GM12875 (cell line): Measurements from ENCODE around the gene REXO1.

Experiments
- H3K4me3 ChIP-seq: one replicate; pipeline ENCODE4 v1.5.1; 2011; ENCODE audit warnings: low read depth, low read length, control low read depth
- TF ChIP-seq, protein P1 (sequence below): IDR thresholded peaks from 2 replicates; pipeline ENCODE4 v1.5.1; 2011; ENCODE audit warnings: low read depth, mild to moderate bottlenecking, control low read depth, inconsistent platforms, low read length, moderate library complexity, borderline replicate concordance; ENCODE audit not compliant: insufficient read depth

REXO1 gene

DNA sequence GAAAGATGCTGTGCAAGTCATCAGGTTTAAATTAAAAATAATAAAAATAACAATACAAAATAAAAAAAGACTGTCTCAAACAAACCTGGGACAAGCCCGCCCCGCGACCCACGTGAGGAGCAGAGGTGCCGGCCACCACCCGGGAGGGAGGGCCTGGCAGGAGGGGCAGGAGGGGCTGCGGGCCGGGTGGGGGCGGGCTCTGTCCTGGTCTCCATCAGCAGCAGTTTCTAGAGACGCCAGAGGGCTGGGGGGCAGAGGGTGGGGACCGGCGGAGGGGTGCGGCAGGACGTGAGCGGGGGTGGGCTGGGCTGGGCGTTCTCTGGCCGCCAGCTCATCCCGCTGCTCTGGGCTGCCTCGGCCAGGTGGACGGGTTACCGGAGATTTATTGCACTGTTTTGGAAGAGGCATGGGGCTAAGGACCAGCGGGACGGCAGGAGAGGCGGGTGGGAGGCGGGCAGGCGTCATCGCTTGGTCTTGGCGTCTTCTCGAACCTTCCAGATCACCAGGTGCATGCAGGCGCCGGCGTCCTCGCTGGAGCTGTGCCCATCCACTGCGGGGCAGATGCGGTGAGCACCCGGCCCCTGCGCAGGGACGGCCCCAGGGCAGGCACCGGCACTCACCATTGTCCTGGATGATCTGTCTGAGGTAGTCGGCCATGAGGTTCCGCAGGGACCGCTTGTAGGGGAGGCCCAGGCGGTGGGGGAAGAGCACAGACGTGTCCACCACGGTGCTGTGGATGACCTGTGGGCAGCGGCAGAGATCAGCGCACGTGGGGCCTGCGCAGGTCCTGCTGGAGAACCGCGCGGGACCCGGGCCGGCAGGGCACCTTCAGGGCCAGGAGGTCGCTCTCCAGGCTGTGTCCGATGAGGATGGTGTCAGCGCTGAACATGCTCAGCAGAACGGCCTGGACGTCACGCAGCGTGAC is 32.4 kb downstream of the REXO1 start:
- TF ChIP-seq, protein P1, sequence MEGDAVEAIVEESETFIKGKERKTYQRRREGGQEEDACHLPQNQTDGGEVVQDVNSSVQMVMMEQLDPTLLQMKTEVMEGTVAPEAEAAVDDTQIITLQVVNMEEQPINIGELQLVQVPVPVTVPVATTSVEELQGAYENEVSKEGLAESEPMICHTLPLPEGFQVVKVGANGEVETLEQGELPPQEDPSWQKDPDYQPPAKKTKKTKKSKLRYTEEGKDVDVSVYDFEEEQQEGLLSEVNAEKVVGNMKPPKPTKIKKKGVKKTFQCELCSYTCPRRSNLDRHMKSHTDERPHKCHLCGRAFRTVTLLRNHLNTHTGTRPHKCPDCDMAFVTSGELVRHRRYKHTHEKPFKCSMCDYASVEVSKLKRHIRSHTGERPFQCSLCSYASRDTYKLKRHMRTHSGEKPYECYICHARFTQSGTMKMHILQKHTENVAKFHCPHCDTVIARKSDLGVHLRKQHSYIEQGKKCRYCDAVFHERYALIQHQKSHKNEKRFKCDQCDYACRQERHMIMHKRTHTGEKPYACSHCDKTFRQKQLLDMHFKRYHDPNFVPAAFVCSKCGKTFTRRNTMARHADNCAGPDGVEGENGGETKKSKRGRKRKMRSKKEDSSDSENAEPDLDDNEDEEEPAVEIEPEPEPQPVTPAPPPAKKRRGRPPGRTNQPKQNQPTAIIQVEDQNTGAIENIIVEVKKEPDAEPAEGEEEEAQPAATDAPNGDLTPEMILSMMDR, result no peak
- no peak overlapping the region for H3K4me3 ChIP-seq

DNA sequence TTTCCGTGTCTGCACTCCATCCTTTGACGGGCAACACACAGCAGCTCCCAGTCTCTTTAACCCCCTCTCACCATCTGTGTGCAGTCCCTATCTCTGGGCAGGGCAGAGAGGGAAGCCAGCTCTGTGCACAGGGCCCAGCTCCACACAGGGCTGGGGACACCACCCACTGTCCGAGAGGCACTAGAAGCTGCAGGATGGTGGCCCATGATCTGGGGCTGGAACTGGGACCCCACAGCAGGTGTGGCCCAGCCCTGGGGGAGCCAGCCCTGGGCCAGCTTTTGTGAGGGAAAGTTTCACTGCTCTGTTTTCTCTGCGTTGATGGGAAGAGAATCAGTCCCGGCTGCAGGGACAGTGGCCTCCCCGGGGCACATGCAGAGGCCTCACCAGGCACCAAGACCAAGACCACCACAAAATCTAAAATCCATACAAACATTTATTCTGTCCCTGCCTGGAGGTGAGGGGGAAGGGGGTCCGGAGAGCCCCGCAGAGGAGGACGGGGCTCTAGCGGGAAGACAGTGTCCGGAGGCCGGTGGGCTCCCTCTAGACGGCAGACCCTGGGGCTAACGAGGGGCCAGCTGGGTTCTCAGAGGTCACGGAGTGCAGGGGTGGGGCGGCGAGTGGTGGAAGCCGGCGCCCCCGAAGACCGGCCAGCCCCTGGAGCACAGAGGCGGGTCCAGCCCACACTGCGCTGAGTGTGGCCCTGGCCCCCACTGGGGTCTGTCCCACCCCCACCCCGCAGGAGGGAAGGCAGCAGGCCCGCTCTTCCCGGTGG is 33.3 kb downstream of the REXO1 start:
- TF ChIP-seq, protein P1, result no peak
- no peak overlapping the region for H3K4me3 ChIP-seq

DNA sequence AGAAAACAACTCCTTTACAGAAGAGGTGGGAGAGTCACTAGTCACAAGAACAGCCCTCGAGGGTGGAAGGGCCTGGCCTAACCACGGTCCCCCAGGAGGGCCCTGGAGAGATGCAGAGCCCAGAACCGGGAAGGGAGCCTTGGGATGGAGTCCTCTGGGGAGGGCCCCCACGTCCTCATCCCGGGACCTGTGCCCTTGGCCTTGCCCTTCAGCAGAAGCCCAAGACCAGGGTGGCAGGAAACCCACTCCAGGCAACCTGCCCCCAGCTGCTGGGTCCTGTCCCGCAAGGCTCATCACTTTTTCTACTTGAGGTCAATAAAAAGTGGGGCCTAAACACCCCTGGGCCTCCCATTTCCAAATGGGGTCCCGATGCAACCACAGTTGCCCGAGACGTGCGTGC is 33.9 kb downstream of the REXO1 start:
- TF ChIP-seq, protein P1, result no peak

DNA sequence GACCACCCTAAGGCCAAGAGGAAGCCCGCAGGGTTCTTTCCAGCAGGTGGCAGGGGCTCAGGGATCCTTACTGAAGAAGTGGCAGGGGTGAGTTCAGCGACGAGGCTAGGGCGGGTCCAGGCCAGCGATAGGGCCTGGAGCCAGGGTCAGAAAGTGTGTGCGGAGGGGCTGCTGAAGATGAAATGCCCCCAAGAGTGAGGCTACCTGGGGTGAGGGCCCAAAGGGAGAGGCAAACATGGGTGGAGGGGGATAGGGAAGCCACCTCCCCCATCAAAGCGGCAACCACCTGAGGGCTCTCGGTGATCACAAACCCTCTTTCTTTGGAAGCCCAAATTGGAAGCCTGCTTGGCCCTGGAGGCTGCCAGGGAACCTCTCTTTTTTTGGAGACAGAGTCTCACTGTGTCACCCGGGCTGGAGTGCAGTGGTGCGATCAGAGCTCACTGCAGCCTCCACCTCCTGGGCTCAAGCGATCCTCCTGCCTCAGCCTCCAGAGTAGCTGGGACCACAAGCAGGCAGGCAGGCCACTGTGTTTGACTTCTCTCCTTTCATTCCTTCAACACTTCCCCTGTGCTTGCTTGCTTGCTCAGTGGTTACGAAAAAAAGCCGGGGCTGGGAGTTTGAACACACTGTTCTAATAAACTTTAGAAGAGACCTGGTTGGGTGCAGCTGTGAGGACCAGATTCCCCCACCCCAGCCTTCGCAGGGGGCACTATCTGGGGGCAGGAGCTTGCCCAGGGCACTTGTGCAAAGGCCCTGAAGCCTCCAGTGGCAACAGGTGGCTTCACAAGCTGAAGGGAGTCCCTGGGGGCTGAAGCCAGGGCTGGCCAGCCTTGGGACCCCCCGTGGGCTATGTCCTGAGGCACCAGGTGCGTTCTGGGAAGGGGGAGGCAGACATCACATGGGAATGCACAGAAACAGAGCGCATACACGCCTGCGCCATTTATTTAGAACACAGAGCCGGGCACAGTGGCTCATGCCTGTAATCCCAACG is 34.8 kb downstream of the REXO1 start:
- H3K4me3 ChIP-seq, result peak overlapping the region; percentile 47
- TF ChIP-seq, protein P1, result no peak

More for the DNA sequence above, 33.9 kb downstream of the REXO1 start:
- H3K4me3 ChIP-seq, result no peak overlapping the region

DNA sequence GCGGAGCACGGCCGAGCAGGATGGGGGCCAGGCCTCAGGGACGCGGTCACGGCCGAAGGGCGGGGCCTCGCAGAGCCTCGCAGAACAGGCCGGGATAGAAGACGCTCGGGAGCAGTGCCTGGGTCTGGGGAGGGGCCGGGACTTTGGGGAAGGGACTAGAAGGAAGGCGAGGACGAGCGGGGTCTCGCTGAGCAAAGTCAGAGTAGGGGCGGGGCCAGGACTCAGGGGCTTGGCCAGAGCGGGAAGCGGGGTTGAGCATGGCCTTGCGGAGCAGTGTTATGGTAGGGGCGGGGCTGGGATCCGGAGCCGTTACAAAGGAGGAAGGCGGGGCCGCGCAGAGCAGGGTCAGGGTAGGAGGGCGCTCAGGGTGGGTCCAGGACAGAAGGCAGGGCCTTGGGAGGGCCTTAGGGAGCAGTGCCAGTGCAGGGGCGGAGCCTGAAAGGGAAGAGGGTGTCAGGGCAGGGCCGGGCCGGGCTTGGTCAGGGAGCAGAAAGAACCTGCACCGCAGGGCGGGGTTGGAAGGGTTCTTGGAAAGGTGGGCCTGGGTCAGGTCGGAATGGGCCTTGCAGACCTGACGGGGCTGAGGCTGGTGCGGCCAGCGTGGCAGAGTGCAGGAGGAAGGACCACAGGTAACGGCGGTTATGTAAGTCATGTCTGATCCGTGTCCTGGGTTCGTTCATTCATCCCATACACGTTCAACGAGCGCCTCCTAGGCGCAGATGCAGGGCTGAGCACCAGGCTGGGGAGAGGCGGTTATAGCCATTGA is 35.7 kb downstream of the REXO1 start:
- peak overlapping the region; percentile 47 for H3K4me3 ChIP-seq
- TF ChIP-seq, protein P1, result peak; percentile 73

DNA sequence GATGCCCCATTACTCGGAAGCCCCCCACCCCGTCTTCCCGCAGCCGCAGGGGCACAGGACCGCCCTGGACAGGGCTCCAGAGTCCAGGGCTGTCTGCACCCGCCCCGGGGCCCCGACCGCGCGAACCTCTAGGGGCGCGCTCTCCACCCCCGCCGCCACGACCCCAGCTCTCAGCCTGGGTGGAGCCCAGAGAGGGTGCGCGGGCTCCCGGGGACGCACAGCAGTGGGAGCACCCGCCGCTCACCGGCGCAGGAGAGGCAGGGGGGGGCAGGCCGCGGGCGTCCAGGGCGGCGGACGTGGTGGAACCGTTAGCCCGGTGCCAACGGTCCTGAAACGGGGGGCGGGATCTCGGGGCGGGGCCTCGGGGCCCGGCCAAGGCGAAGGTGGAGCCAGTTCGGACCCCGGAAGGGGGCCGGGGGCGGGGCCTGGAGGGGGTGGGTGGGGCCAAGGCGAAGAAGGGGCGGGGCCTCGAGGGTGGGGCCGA is 36.3 kb downstream of the REXO1 start, which contains the start of gene ATP8B3:
TSS of gene ATP8B3 (minus strand) at position 335 of the 484 bp plus-strand sequence. CDS start 540 bp downstream, outside the sequence.
- TF ChIP-seq, protein P1, result peak; percentile 56
- H3K4me3 ChIP-seq, result peak within 1 kb of the TSS; percentile 47
